PC-3 (cell line): Measurements from ENCODE around the gene CAMK2N2. TPM values are rescaled to one million over a fixed set of nuclear protein-coding genes. Genes with fewer than 3 reads are reported as not detected.

Experiments used
- ATAC-seq: fragments of 200-7000 bp; cut with Tn5 transposase; 2 replicates; pipeline ENCODE4 v1.9.1; 2020; ENCODE audit warnings: mild to moderate bottlenecking, moderate library complexity
- BruUV-seq: library from RNA; stranded (reverse); fragments of 400-500 nt; replicated peaks from 2 replicates; lab custom pipeline; 2021; lab: Mats Ljungman, UMichigan
- CTCF ChIA-PET: fragments of 300-600 bp; sonication (Branson Sonifier 250); formaldehyde crosslinking; loops from one replicate; lab custom pipeline; 2022; ENCODE audit warnings: antibody characterized with exemption; lab: Charles Lee
- POLR2A ChIA-PET: fragments of 300-600 bp; sonication (Branson Sonifier 250); formaldehyde crosslinking; loops from one replicate; lab custom pipeline; 2022; ENCODE audit warnings: antibody characterized with exemption; ENCODE audit not compliant: unreplicated experiment; lab: Charles Lee
- DNase-seq: peaks from one replicate; pipeline ENCODE4 v3.0.0-alpha.2; 2015
- H2AFZ ChIP-seq: fragments of 300-600 bp; sonication (generic); 2 replicates; pipeline ENCODE4 v1.6.0; 2016; ENCODE audit warnings: antibody characterized with exemption, low read length
- H3F3A ChIP-seq: fragments of 300-600 bp; sonication (generic); one replicate; pipeline ENCODE4 v1.6.0; 2017; ENCODE audit warnings: antibody characterized with exemption, low read length, control low read depth, mild to moderate bottlenecking; ENCODE audit not compliant: unreplicated experiment
- H3K27ac ChIP-seq: fragments of 300-600 bp; sonication (generic); 2 replicates; pipeline ENCODE4 v1.5.1; 2016; ENCODE audit warnings: mild to moderate bottlenecking, low read length
- H3K27me3 ChIP-seq: fragments of 300-600 bp; sonication (generic); 2 replicates; pipeline ENCODE4 v1.6.1; 2016; ENCODE audit warnings: low read length, mixed read lengths
- H3K36me3 ChIP-seq: fragments of 300-600 bp; sonication (generic); 2 replicates; pipeline ENCODE4 v1.6.1; 2016; ENCODE audit warnings: low read depth, mixed run types, low read length, mixed read lengths
- H3K4me1 ChIP-seq: fragments of 300-600 bp; sonication (generic); 2 replicates; pipeline ENCODE4 v1.5.1; 2016; ENCODE audit warnings: low read length; ENCODE audit not compliant: insufficient read depth
- H3K4me2 ChIP-seq: fragments of 300-600 bp; sonication (generic); 2 replicates; pipeline ENCODE4 v1.6.0; 2016; ENCODE audit warnings: low read length
- H3K4me3 ChIP-seq: fragments of 300-600 bp; sonication (generic); 2 replicates; pipeline ENCODE4 v1.5.1; 2016; ENCODE audit warnings: mild to moderate bottlenecking, low read length, mixed read lengths
- H3K79me2 ChIP-seq: fragments of 300-600 bp; sonication (generic); 2 replicates; pipeline ENCODE4 v1.6.1; 2017; ENCODE audit warnings: low read length, mixed read lengths
- H3K9ac ChIP-seq: fragments of 300-600 bp; sonication (generic); 2 replicates; pipeline ENCODE4 v1.6.0; 2016; ENCODE audit warnings: mild to moderate bottlenecking, low read length
- H3K9me2 ChIP-seq: fragments of 300-600 bp; sonication (generic); replicated peaks from 2 replicates; pipeline ENCODE4 v1.6.1; 2016; ENCODE audit warnings: mixed run types, low read length, mixed read lengths
- H3K9me3 ChIP-seq: fragments of 300-600 bp; sonication (generic); 2 replicates; pipeline ENCODE4 v1.6.1; 2016; ENCODE audit warnings: low read length, mixed read lengths
- H4K20me1 ChIP-seq: fragments of 300-600 bp; sonication (generic); 2 replicates; pipeline ENCODE4 v1.6.1; 2016; ENCODE audit warnings: low read length, mixed read lengths
- CTCF ChIP-seq: fragments of 300-600 bp; sonication (generic); conservative IDR thresholded peaks from 2 replicates; pipeline ENCODE4 v1.5.1; 2017; ENCODE audit warnings: antibody characterized with exemption, low read depth, mild to moderate bottlenecking, low read length
- EZH2 ChIP-seq: fragments of 300-600 bp; sonication (generic); IDR thresholded peaks from one replicate; pipeline ENCODE4 v1.6.1; 2017; ENCODE audit warnings: antibody characterized with exemption, mild to moderate bottlenecking, low read length; ENCODE audit not compliant: unreplicated experiment
- EZH2phosphoT487 ChIP-seq: fragments of 300-600 bp; sonication (generic); IDR thresholded peaks from 2 replicates; pipeline ENCODE4 v1.6.1; 2018; ENCODE audit warnings: mild to moderate bottlenecking, antibody characterized with exemption, low read length, borderline replicate concordance
- intact Hi-C: fragments of 100-400 bp; cut with micrococcal nuclease; formaldehyde crosslinking; loops from 2 replicates; pipeline ENCODE4 v1.9.0; 2023
- total RNA-seq: library from RNA; depleted of rRNA; stranded (reverse); fragments of >200 nt; gene quantifications from 2 replicates; pipeline ENCODE4 v1.2.3, GENCODE V29; 2014

The CAMK2N2 gene
- total RNA-seq, 1 experiment from 2014 or later = 1.1 TPM

DNA sequence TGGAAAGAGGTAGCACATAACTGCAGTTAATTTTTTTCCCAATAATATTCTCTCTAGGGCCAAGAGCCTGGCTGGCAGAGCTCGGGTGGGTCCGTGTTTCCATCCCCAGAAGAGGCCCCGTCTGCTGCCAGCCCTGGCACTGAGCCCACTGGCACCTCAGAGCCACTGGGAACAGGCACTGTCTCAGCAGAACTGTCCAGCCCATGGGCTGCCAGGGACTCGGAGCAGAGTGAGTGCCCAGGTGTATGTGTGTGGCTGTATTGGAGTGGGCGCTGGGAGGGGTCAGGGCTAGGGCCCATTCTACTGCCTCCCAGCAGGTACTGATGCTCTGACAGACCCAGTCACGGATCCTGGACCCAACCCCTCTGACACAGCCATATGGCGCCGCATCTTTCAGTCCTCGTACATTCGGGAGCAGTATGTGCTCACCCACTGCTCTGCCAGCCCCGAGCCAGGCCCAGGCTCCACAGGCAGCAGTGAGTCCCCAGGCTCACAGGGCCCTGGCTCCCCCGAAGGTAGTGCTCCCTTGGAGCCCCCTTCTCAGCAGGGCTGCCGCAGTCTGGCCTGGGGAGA, 23.0 kb downstream of the CAMK2N2 start:
- ChIA-PET POLR2A (no interaction called here), CTCF (no interaction called here)
- Histone ChIP-seq H3K27me3 (no peaks in the 10 kb centered on the region), H3K9me3 (no peaks in the 10 kb centered on the region), H3K4me3 (no peak overlapping the region), H3K9me2 (no peaks in the 10 kb centered on the region), H3F3A (no peaks in the 10 kb centered on the region), H3K27ac (no peak overlapping the region), H3K9ac (no peak overlapping the region), H3K36me3 (peaks cover 12% of the 10 kb centered on the region), H2AFZ (no peak overlapping the region), H3K79me2 (no peaks in the 10 kb centered on the region), H3K4me1 (peaks cover 9% of the 10 kb centered on the region), H4K20me1 (no peaks in the 10 kb centered on the region), H3K4me2 (no peak overlapping the region)
- no peak for ATAC-seq
- intact Hi-C loops = no loop called here
- DNase-seq = no peak
- no TSS peak for BruUV-seq
- TF ChIP-seq EZH2phosphoT487 (no peak), EZH2 (no peak), CTCF (no peak)

GRCh38 chr3:184237807-184238206, 23.5 kb downstream of the CAMK2N2 start:
- Histone ChIP-seq H3K79me2 (no peaks in the 10 kb centered on the region), H3K4me3 (no peak overlapping the region), H3K9me2 (no peaks in the 10 kb centered on the region), H3K9me3 (no peaks in the 10 kb centered on the region), H3K27me3 (no peaks in the 10 kb centered on the region), H3K9ac (no peak overlapping the region), H3K36me3 (peaks cover 6% of the 10 kb centered on the region; the same call in 1 of the 2 replicates), H2AFZ (no peak overlapping the region), H4K20me1 (no peaks in the 10 kb centered on the region), H3K4me1 (peaks cover 9% of the 10 kb centered on the region), H3K4me2 (no peak overlapping the region), H3F3A (no peaks in the 10 kb centered on the region), H3K27ac (no peak overlapping the region)
- intact Hi-C loops = no loop called here
- POLR2A ChIA-PET = no interaction called here
- DNase-seq = no peak
- no peak for ATAC-seq
- TF ChIP-seq EZH2phosphoT487 (no peak), CTCF (no peak), EZH2 (no peak)
- CTCF ChIA-PET = no interaction called here
- BruUV-seq = no TSS peak

DNA sequence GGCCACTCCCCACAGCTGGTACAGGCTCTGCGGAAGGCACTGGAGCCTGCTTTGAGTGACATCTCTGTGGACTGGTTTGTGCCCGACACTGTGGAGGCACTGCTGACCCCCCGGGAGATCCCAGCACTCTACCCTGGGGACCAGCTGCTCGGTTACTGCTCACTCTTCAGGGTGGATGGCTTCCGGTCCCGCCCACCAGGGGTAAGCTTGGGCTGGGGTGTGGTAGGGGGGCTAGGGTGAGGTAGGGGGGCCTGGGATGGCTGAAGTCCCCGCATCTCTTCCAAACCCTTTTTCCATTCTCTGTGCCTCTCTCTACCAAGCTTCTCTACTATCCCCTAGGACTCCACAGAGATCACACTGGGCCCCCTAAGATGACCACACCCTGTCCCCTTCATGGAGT, 24.1 kb downstream of the CAMK2N2 start:
- POLR2A ChIA-PET = no interaction called here
- peaks cover 9% of the 10 kb centered on the region for H3K4me1 ChIP-seq
- no peaks in the 10 kb centered on the region for H4K20me1 ChIP-seq
- ATAC-seq = no peak
- H2AFZ ChIP-seq = no peak overlapping the region
- BruUV-seq = no TSS peak
- H3K27ac ChIP-seq = no peak overlapping the region
- no peaks in the 10 kb centered on the region for H3F3A ChIP-seq
- H3K4me2 ChIP-seq = no peak overlapping the region
- DNase-seq = no peak
- intact Hi-C loops = no loop called here
- H3K79me2 ChIP-seq = no peaks in the 10 kb centered on the region
- H3K4me3 ChIP-seq = no peak overlapping the region
- no peaks in the 10 kb centered on the region for H3K27me3 ChIP-seq
- CTCF ChIA-PET = no interaction called here
- H3K9ac ChIP-seq = no peak overlapping the region
- no peaks in the 10 kb centered on the region for H3K9me2 ChIP-seq
- TF ChIP-seq EZH2 (no peak), CTCF (no peak), EZH2phosphoT487 (no peak)
- H3K36me3 ChIP-seq = 0 out of 2 replicates have a peak, but pooled peaks cover 1% of the 10 kb centered on the region
- no peaks in the 10 kb centered on the region for H3K9me3 ChIP-seq
